GM12865 (cell line): Measurements from ENCODE around the gene CMTM5.

Experiments used
- DNase-seq: peaks from one replicate; pipeline ENCODE4 v3.0.0; 2010; ENCODE audit warnings: low read depth
- H3K4me3 ChIP-seq: 2 replicates; pipeline ENCODE4 v1.5.1; 2011; ENCODE audit warnings: mild to moderate bottlenecking, low read depth, low read length, control low read depth
- TF ChIP-seq, protein P1 (sequence below): IDR thresholded peaks from 2 replicates; pipeline ENCODE4 v1.5.1; 2011; ENCODE audit warnings: low read length, control low read depth, low read depth, inconsistent platforms; ENCODE audit not compliant: insufficient read depth; ENCODE audit errors: missing control alignments

The CMTM5 gene

DNA sequence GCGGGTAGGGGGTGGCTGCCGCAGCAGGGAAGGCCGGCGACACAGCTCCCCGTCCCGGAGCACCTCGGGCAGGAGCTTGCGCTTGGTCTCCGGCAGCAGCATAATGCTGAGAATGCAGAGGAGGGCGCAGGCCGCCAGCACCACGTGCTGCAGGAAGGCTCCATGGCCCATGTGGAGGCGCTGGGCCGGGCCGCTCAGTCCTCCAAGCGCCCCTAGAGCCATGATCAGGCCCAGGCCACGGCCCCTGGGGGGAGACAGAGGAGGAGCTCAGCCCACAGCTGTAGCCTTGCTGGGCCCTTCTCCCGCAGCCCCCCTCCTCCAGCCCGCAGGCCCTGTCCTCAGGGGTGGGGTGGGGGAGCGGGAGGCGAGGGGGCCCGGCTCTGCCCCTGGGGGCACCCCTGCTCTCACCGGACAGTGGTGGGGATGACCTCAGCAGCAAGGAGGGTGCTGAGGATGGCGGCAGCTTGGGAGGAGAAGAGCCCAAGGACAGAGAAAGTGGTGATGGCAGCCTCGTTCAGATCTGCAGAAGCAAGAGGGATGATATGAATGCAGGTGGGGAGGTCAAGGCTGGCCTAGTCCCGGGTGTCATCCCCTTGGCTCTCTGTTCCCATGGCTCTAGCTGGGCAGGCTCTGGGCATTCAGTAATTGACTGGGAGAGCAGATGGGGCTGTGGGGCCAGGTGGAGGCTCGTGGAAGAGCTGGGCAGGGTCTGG, 30.0 kb upstream of the CMTM5 start:
- DNase-seq, result no peak
- no peak overlapping the region for H3K4me3 ChIP-seq
- TF ChIP-seq, protein P1, sequence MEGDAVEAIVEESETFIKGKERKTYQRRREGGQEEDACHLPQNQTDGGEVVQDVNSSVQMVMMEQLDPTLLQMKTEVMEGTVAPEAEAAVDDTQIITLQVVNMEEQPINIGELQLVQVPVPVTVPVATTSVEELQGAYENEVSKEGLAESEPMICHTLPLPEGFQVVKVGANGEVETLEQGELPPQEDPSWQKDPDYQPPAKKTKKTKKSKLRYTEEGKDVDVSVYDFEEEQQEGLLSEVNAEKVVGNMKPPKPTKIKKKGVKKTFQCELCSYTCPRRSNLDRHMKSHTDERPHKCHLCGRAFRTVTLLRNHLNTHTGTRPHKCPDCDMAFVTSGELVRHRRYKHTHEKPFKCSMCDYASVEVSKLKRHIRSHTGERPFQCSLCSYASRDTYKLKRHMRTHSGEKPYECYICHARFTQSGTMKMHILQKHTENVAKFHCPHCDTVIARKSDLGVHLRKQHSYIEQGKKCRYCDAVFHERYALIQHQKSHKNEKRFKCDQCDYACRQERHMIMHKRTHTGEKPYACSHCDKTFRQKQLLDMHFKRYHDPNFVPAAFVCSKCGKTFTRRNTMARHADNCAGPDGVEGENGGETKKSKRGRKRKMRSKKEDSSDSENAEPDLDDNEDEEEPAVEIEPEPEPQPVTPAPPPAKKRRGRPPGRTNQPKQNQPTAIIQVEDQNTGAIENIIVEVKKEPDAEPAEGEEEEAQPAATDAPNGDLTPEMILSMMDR, result no peak

DNA sequence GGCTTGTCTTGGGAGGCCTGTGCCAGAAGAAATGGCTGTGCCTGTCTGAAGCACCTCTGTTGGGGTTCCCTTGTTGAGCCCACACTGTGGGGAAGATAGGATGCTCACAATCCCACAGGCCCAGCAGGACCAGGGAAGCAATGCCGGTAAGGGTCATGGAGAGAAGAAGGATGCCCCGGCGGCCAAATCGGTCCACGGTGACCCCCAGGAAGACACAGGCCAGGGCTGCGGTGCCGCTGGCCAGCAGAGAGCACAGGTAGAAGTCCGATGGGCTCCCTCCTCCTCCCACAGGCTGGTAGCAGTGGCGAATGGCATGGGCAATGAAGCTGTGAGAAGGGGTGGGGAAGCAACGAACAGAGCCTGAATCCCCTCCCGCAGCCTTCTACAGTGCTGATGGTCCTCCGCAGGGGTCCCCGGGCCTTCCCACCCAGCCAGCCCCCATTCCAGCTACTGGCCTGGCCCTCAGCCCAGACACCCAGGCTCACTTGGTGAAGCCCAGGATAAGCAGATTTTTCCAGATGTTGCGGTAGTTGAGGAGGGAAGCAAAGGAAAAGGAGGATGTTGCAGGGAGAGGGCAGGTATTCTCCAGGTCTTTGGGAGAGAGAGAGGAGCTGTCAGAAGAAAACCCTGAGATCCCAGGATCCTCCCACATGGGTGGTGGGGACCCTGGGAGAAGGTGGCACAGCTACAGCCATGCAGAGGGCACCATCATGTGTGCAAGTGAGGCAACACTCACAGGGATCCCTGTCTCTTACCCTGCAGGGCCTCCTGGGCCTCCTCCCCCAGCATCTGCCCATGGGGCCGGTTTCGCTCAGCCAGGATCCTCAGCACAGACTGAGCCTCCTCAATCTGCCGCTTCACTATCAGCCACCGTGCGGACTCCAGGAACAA, 29.2 kb upstream of the CMTM5 start:
- H3K4me3 ChIP-seq, result no peak overlapping the region
- TF ChIP-seq, protein P1, result no peak
- DNase-seq, result no peak

DNA sequence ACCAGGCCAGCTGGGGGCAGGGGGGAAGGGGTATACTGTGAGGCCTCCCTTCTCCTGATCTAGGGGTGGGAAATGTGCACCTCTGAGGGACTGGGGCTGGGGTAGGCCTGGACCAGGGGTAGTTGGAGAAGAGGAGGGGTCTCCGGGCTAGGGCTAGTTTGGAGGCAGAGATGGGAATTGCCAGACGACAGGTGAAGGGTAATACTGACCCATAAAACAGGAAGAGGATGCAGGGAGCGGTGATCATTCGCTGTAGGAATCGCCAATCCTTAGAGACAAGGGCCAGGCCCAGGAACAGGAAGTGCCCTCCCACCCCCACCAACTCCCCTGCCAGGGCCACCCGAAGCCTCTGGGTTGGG, 28.6 kb upstream of the CMTM5 start:
- H3K4me3 ChIP-seq, result no peak overlapping the region
- DNase-seq, result no peak
- TF ChIP-seq, protein P1, result no peak

DNA sequence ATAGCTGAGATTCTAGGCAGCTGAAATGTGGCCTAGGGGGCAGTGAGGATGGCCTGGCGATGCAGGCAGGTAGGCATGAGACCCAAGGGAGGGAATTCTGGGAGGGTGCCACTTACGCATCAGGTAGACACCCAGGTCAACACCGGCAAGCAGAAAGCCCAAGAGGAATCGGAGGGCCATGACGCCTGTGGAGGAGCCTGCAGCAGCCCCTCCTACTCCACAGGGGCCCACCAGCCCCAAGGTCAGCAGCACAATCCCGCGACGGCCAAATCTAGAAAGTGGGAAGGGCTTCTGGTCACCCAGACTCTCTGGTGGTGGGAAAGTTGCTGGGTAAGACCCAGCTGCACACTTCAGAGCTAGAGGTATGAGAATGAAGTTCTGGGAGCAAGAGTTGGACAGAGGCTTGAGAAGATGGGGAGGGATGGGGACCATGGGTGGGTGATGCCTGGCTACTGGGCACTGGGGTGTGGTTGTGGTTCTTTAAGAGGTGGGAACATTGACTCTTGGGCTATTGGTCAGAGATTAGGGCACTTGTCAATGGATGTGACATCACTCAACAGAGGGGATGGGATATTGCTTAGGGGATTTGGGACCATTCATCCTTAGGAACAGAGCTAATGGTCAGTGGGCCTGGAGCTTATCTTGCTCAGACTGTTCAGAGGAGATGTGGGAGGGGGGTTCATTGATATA, 27.5 kb upstream of the CMTM5 start:
- H3K4me3 ChIP-seq, result no peak overlapping the region
- DNase-seq, result no peak
- TF ChIP-seq, protein P1, result no peak

DNA sequence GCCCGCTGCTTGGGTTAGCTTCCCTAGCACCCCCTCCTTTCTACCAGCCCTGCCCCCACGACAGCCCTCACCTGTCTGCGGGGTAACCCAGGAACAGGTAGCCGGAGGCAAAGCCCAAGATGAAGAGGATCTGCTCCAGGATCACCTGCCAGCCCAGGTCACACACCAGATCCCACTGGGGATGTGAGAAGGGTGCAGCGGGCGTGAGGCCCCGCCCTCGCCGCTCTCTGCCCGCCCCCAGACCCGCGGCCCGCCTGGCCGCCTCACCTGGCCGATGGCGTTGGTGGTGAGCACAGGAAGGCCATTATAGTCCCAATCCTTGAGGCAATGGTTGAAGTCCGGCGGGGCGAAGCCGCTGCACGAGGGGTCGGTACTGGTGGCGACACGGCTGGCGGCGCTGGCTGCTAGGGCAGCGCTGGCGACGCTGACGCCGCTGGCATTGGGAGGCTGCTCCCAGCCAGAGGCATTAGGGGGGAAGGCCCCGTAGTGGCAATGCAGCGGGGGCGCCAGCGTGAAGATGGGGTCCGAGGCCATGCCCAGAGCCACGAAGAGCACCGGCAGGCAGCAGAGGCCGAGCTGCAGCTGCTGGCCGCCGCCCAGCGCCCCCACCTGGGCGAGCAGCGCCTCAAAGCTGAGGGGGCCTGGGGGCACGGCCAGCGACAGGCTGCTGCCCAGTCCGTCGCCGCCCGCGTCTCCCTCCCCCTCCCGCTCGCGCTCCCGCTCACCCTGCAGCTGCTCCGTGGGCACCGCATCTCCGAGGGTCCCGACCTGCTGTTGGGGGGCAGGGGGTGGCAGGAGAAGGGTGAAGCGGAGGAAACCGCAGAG, 25.0 kb upstream of the CMTM5 start:
- H3K4me3 ChIP-seq, result no peak overlapping the region
- no peak for DNase-seq

More for the DNA sequence above, 25.0 kb upstream of the CMTM5 start:
- TF ChIP-seq, protein P1, result no peak
